ENCODE results near the gene PIPOX.

Gene PIPOX

DNA sequence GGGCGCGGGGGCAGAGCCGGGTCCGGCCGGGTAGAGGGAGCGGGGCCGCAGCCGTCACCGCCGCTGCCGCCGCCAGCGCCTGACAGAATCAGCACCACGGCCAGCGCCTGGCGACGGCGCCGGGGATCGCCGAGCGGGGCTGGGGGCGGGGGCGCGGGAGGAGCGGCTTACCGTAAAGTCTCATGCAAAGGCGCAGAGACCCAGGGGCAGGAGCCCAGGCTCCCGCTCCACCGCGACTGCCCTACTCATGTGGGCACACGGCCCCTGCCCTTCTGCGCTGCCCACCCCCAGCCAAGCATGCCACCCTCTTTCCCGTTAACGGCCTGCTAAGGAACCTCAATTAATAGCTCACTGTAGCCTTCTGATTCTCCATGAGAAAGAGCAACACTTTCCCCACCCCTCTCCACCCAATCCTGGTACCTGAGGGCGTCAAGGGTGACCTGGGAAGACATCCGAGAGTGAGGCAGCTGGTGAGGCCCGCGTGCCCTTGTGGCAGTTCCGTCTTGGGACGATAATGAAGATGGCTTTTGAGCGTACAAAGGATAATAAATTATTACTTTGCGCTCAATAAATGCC is 36.9 kb upstream of the PIPOX start, which contains the start of gene SEZ6:
Gene SEZ6, minus strand, starts transcription at position 98 of the 576 bp plus-strand sequence. CDS start 164 bp downstream, outside the sequence.
- Histone ChIP-seq H3K36me3 (ENCODE audit: insufficient read depth, low read length) (no peaks in the 10 kb centered on the region), H3K4me1 (ENCODE audit: control insufficient read depth, insufficient read depth, low read length, unreplicated experiment) (peaks cover 15% of the 10 kb centered on the region), H2AFZ (ENCODE audit: low read length, unreplicated experiment) (no peak within 1 kb of the TSS), H3K79me2 (ENCODE audit: control insufficient read depth, insufficient read depth, low read length, unreplicated experiment) (no peaks in the 10 kb centered on the region), H3K27ac (ENCODE audit: low read depth, low read length) (no peak within 1 kb of the TSS), H3K27me3 (ENCODE audit: insufficient read depth, low read length) (peaks cover 69% of the 10 kb centered on the region), H3K4me3 (ENCODE audit: low read depth, low read length) (no peak within 1 kb of the TSS)

DNA sequence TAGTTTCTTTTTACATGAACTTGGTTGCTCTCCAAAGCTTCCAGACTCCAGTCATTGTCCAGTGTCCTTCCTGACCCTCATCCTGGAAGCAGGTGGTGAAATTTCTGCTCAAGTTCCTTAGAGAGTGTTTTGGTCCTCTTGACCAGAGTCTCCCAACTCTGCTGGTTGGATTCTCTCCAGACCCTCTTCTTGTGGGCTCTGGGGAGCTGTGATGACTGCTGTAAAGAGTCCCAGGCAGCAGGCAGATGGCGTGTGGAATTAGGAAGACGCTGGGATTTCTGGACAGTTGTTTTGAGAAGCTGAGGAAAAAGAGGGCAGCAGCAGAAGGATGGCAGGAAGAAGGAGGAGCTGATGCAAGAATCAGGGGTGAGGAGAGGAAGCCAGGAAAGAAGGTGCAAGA is 35.5 kb upstream of the PIPOX start:
- H3K4me1 ChIP-seq (ENCODE audit: control insufficient read depth, insufficient read depth, low read length, unreplicated experiment) = peaks cover 15% of the 10 kb centered on the region
- no peaks in the 10 kb centered on the region for H3K36me3 ChIP-seq (ENCODE audit: insufficient read depth, low read length)
- peaks cover 69% of the 10 kb centered on the region for H3K27me3 ChIP-seq (ENCODE audit: insufficient read depth, low read length)
- no peaks in the 10 kb centered on the region for H3K79me2 ChIP-seq (ENCODE audit: control insufficient read depth, insufficient read depth, low read length, unreplicated experiment)
- no peak overlapping the region for H2AFZ ChIP-seq (ENCODE audit: low read length, unreplicated experiment)
- no peak overlapping the region for H3K27ac ChIP-seq (ENCODE audit: low read depth, low read length)
- H3K4me3 ChIP-seq (ENCODE audit: low read depth, low read length) = no peak overlapping the region

DNA sequence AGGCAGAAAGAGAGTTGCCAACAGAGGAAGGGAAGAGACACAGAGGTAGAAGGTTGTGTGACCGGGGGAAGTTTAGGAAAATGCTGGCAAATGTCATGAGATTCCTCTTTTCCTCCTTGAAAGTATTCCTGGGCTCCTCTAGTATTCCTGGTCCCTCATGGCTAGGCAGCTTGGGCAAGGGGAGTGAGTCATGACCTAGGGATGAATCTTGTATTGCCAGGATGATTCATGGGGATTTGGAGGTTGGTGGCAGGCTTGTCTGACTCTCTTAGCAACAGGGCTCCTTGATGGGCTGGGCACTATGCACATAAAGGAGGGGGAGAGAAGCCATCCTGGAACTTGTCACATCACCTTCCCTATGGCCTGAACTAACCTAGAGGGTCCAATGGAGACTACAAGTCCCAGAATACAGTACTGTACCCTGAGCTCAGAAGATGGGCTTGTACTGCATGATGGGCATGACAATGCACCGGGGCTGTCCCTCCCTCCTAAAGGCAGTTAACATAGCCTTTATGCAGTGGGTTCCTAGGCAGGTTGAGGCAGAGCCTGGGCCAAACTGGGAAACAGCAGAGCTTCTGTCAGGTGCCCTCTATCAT is 35.0 kb upstream of the PIPOX start:
- Histone ChIP-seq H3K4me3 (ENCODE audit: low read depth, low read length) (no peak overlapping the region), H3K79me2 (ENCODE audit: control insufficient read depth, insufficient read depth, low read length, unreplicated experiment) (no peaks in the 10 kb centered on the region), H3K36me3 (ENCODE audit: insufficient read depth, low read length) (no peaks in the 10 kb centered on the region), H2AFZ (ENCODE audit: low read length, unreplicated experiment) (no peak overlapping the region), H3K27me3 (ENCODE audit: insufficient read depth, low read length) (peaks cover 67% of the 10 kb centered on the region), H3K27ac (ENCODE audit: low read depth, low read length) (no peak overlapping the region), H3K4me1 (ENCODE audit: control insufficient read depth, insufficient read depth, low read length, unreplicated experiment) (peaks cover 15% of the 10 kb centered on the region)

DNA sequence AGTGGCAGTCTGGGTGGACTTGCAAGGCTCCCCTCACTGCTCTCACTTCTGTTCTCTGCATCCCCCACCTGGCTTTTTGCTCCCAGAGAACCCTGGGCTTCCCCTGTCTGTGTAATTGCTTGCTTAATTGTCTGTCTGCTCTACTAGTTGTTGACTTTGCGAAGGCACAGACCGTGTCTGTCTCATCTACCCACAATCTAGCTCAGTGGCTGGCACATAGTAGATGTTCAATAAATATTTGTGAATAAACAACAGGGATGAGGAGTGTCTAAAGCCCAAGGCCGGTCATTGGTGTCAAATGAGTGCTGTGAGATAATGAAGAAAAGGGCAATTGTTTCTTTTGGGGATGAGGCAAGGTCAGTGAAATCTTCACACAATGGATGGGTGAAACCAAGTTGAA is 34.4 kb upstream of the PIPOX start:
- Histone ChIP-seq H3K79me2 (ENCODE audit: control insufficient read depth, insufficient read depth, low read length, unreplicated experiment) (no peaks in the 10 kb centered on the region), H3K4me3 (ENCODE audit: low read depth, low read length) (no peak overlapping the region), H3K36me3 (ENCODE audit: insufficient read depth, low read length) (no peaks in the 10 kb centered on the region), H2AFZ (ENCODE audit: low read length, unreplicated experiment) (no peak overlapping the region), H3K4me1 (ENCODE audit: control insufficient read depth, insufficient read depth, low read length, unreplicated experiment) (peaks cover 15% of the 10 kb centered on the region), H3K27ac (ENCODE audit: low read depth, low read length) (no peak overlapping the region), H3K27me3 (ENCODE audit: insufficient read depth, low read length) (peaks cover 64% of the 10 kb centered on the region)

DNA sequence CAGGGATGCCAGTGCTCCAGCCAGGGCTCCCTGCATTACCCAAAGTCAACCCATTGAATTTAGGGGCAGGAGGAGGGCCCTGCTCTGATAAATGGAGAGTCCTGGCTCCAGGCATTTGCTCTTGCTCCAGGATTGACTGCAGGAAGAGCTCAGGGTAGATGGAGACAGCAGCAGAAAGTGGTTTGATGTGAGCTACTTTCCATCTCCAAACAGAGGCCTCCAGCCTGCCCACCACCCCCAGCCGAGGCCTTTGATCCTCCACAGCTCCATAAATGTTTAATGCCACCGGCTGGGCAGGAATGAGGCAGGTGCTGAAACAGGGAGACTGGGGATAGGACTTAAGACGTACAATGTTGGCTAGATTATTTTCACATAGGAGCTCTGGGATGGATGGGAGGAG is 32.8 kb upstream of the PIPOX start:
- peaks cover 15% of the 10 kb centered on the region for H3K4me1 ChIP-seq (ENCODE audit: control insufficient read depth, insufficient read depth, low read length, unreplicated experiment)
- peaks cover 64% of the 10 kb centered on the region for H3K27me3 ChIP-seq (ENCODE audit: insufficient read depth, low read length)
- H3K79me2 ChIP-seq (ENCODE audit: control insufficient read depth, insufficient read depth, low read length, unreplicated experiment) = no peaks in the 10 kb centered on the region
- H3K4me3 ChIP-seq (ENCODE audit: low read depth, low read length) = no peak overlapping the region
- no peaks in the 10 kb centered on the region for H3K36me3 ChIP-seq (ENCODE audit: insufficient read depth, low read length)
- H3K27ac ChIP-seq (ENCODE audit: low read depth, low read length) = no peak overlapping the region
- H2AFZ ChIP-seq (ENCODE audit: low read length, unreplicated experiment) = no peak overlapping the region

DNA sequence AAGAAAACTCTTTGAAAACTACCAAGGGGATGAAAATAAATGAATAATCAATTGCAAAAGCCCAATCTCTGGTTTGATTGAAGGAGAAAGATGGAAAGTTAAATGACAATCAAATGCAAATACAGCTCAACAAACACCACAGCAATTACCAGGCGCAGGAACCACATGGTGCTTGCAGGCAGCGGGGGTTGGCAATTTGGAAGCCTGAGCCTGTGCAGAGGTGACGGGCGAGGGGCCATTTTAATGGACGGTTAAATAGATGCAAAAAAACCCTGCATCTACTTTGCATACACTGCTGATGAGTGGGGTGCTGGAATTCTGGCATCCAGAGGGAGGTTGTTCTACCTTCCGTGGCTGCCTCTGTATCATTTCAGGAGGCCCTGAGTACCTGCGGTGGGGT is 32.4 kb upstream of the PIPOX start:
- H3K79me2 ChIP-seq (ENCODE audit: control insufficient read depth, insufficient read depth, low read length, unreplicated experiment) = no peaks in the 10 kb centered on the region
- no peaks in the 10 kb centered on the region for H3K36me3 ChIP-seq (ENCODE audit: insufficient read depth, low read length)
- peaks cover 15% of the 10 kb centered on the region for H3K4me1 ChIP-seq (ENCODE audit: control insufficient read depth, insufficient read depth, low read length, unreplicated experiment)
- H2AFZ ChIP-seq (ENCODE audit: low read length, unreplicated experiment) = no peak overlapping the region
- H3K27me3 ChIP-seq (ENCODE audit: insufficient read depth, low read length) = peaks cover 63% of the 10 kb centered on the region
- H3K27ac ChIP-seq (ENCODE audit: low read depth, low read length) = no peak overlapping the region
- H3K4me3 ChIP-seq (ENCODE audit: low read depth, low read length) = no peak overlapping the region

DNA sequence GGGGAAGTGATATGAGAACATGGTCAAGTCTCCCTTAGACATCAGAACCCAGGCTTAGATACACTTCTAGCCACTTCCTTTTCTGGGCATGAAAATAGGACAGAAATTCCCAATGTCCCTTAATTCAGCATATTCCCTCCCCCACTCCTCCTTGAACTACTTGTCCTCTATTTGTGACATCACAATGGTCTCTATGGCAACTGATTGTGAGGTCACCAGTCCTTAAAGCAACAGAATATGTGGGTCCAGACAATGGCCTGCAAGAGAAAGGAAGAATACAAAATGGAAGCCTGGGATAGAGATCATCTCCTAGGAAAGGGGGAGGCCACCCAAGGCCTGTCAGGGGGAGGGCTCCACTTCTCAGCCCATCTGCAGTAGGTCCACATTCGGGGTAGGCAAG is 30.4 kb upstream of the PIPOX start:
- Histone ChIP-seq H3K27me3 (ENCODE audit: insufficient read depth, low read length) (peaks cover 75% of the 10 kb centered on the region), H2AFZ (ENCODE audit: low read length, unreplicated experiment) (no peak overlapping the region), H3K4me3 (ENCODE audit: low read depth, low read length) (no peak overlapping the region), H3K4me1 (ENCODE audit: control insufficient read depth, insufficient read depth, low read length, unreplicated experiment) (peaks cover 7% of the 10 kb centered on the region), H3K79me2 (ENCODE audit: control insufficient read depth, insufficient read depth, low read length, unreplicated experiment) (no peaks in the 10 kb centered on the region), H3K36me3 (ENCODE audit: insufficient read depth, low read length) (no peaks in the 10 kb centered on the region), H3K27ac (ENCODE audit: low read depth, low read length) (no peak overlapping the region)

DNA sequence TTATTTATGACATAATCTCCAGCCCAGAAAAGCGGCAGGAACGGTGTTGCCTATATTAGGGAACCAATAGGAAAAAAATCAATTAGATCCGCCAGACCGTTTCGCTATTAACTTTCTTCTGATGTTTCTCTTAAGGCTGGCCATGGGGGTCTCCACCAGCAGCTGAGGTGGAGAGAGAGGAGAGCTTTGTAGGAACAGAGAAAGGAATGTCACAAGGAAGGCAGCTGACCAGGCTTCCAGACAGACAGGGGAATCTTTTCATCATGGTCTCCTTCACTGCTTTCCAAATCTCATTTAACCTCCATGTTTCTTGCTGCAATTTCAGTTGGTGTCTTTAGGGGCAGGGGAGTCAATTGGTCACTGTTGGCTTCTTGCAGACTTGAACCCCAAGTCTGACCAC is 28.2 kb upstream of the PIPOX start:
- Histone ChIP-seq H3K4me3 (ENCODE audit: low read depth, low read length) (no peak overlapping the region), H3K4me1 (ENCODE audit: control insufficient read depth, insufficient read depth, low read length, unreplicated experiment) (no peaks in the 10 kb centered on the region), H2AFZ (ENCODE audit: low read length, unreplicated experiment) (no peak overlapping the region), H3K27me3 (ENCODE audit: insufficient read depth, low read length) (peaks cover 89% of the 10 kb centered on the region), H3K27ac (ENCODE audit: low read depth, low read length) (no peak overlapping the region), H3K79me2 (ENCODE audit: control insufficient read depth, insufficient read depth, low read length, unreplicated experiment) (no peaks in the 10 kb centered on the region), H3K36me3 (ENCODE audit: insufficient read depth, low read length) (no peaks in the 10 kb centered on the region)

DNA sequence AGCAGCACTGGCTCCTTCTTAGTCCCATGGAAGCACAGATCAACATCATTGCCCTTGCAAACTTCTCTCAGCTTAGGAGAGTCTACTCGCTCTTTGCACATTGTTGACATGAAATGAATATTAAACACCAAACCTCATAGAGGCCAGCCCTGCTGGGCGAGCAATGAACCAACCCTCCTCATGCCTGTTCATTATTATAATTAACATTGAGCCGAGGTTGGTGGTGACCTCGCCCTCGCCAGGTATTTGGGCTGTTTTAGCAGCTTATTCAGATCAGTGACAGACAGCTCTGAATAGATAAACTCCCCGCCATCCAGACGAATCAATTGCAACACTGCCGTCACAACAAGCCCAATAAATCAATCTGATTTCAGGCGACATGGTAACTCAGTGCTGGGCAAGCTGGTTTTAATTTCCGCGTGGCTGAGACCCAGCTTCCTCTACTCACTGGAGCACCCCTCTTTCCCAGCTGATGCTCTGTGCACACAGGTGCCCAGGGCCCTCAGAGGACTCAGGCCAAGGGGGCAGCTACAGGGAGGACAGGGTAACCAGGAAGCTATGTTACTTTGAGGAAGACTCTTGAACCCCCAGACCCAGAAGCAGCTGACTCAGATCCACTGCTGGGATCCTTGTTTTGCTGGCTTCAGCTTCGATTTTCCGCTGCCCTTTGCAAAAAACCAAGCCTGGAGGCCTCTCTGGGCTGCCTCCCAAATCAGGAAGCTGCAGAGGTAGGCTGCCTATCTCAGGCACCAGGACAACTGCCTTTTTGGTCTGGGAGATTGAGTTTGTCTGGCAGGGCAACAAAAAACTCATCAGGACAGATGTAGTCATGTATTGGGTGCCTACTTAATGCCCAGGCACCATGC is 26.4 kb upstream of the PIPOX start:
- Histone ChIP-seq H3K4me1 (ENCODE audit: control insufficient read depth, insufficient read depth, low read length, unreplicated experiment) (no peaks in the 10 kb centered on the region), H3K27ac (ENCODE audit: low read depth, low read length) (no peak overlapping the region), H3K27me3 (ENCODE audit: insufficient read depth, low read length) (peaks cover 90% of the 10 kb centered on the region), H2AFZ (ENCODE audit: low read length, unreplicated experiment) (no peak overlapping the region), H3K36me3 (ENCODE audit: insufficient read depth, low read length) (no peaks in the 10 kb centered on the region), H3K4me3 (ENCODE audit: low read depth, low read length) (no peak overlapping the region), H3K79me2 (ENCODE audit: control insufficient read depth, insufficient read depth, low read length, unreplicated experiment) (no peaks in the 10 kb centered on the region)

DNA sequence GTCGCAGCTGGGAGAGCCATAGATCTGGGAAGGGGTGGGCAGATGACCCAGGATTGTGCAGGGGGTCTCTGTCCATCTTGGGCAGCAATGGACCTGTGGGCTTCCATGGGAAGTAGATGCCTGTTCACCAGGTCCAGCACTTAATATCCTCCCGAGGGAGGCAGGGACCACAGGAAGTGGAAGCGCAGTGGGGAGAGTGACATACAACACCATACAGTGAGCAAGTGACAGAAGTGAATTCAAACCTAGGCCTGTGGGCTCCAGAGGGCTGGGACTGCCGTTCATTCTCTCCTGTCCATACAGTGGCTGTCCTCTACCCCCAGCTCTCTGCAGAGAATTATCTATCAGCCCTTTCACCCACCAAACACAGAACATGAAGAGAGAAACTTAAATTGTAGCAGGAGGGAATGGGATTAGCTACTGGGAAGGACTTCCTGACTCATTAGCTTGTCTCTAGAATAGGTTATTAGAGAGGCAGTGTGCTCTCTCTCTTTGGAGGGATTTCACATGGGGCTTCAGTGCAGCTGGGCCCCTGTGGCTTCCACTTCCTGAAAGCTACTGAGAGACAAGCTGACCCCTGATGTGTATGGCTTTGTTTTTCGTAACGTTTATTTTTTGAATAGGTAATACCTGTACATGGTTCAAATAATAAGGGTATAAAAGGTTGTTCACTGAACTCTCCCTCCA is 24.0 kb upstream of the PIPOX start:
- Histone ChIP-seq H3K4me3 (ENCODE audit: low read depth, low read length) (no peak overlapping the region), H3K27ac (ENCODE audit: low read depth, low read length) (no peak overlapping the region), H3K36me3 (ENCODE audit: insufficient read depth, low read length) (no peaks in the 10 kb centered on the region), H3K4me1 (ENCODE audit: control insufficient read depth, insufficient read depth, low read length, unreplicated experiment) (no peaks in the 10 kb centered on the region), H2AFZ (ENCODE audit: low read length, unreplicated experiment) (no peak overlapping the region), H3K79me2 (ENCODE audit: control insufficient read depth, insufficient read depth, low read length, unreplicated experiment) (no peaks in the 10 kb centered on the region), H3K27me3 (ENCODE audit: insufficient read depth, low read length) (peaks cover 95% of the 10 kb centered on the region)

Measured in ACC112 (cell line).